GM19240 (cell line): ENCODE data around the gene BRMS1L.

Source experiments
- DNase-seq: peaks from one replicate; pipeline ENCODE4 v3.0.0; 2011; ENCODE audit warnings: low spot score; ENCODE audit not compliant: insufficient read length

Gene BRMS1L

DNA sequence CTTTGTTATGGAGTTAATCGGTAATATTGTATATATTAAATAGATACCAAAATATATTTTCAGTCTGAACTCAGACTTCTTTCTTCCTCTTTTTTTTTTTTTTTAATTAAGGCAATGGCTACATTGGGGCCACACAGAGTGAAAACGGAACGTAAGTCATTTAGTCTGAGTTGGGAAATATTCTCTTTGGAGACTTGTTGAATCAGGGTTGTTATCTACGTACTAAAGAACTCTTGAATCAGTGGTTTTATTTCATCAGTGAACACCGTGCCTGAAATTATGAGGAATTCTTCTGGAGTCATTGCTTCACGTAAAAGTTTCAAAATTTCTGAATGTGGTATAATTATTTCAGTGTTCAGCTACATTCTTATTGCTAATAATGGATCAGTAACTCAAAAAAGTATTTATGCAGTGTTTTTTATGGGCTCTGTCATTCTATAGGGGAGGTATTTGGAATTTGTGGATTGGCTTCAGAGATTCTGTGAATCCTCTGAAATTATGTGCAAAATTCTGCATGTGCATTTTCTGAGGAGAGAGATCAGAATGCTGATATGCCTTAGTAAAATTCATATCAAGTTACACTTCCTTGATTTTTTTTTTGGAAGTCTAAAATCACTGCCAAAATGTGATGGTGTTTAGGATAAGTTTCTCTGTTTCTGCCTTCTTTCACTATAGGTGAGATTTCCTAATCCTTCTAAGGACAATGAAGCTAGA is 39.6 kb downstream of the BRMS1L start:
- no peak for DNase-seq

DNA sequence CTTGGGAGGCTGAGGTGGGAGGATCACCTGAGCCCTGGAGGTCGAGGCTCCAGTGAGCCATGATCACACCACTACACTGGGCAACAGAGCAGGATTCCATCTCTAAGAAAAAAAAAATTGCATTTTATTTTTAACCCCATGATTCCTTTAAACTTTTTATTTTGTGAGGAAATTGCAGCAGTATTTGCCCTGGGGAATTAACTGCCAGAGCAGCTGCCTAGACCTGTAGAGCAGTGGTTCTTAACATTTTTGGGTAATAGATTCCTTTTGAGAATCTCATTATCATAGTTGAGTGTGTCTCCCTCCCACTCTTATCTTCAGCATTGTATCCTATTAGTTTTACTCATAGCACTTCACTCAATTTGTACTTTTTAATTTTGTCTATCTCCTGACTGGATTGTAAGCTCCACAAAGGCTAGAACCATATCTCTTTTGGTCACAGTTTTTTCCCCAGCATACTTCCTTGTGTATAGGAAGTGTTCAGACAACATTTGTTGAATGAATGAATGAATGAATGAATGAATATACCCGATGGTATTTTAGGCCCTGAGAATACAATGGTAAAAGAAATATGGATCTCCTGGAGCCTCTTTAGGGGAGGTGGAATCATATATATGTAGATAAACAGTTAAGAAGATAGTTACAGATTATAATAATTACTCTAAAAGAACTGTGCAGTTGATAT is 40.6 kb downstream of the BRMS1L start:
- DNase-seq, result no peak

- no peak for DNase-seq
Observed at GRCh38 chr14:35867280-35867629, 41.1 kb downstream of the BRMS1L start.

DNA sequence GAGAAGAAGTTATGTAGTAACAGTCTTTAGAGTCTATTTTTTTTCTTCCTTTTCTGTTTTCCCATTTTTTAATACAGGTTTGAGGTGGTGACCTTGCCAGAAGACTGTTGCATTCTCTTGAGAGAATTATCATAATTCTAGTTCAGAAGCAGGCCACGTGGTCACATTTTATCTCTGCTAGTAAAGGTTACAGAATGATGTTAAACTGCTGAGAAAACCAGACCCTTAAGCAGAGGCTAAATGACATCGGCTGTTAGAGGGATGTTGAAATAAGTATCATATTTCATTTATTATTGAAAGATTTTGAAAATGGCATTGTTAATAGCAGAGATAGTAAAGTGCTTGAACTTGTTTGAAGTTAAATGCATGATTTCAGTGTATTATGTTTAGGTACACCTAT is 49.2 kb downstream of the BRMS1L start:
- no peak for DNase-seq

DNA sequence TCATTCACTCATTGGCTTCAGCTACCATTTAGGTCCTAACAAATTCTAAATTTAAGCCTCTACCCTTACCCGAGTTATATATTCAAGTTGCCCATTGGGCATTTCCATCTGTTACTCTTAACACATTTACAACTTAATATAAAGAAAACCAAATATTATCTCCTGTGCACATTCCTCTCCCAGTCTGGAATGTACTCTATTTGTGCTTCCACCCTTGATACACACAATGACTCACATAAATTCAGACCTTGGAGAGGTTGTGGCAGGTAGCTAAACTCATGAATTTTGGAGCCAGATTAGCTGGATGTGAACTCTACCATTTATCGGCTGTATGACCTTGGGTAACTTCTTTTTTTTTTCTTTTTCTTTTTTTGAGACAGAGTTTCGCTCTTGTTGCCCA is 51.1 kb downstream of the BRMS1L start:
- no peak for DNase-seq

DNA sequence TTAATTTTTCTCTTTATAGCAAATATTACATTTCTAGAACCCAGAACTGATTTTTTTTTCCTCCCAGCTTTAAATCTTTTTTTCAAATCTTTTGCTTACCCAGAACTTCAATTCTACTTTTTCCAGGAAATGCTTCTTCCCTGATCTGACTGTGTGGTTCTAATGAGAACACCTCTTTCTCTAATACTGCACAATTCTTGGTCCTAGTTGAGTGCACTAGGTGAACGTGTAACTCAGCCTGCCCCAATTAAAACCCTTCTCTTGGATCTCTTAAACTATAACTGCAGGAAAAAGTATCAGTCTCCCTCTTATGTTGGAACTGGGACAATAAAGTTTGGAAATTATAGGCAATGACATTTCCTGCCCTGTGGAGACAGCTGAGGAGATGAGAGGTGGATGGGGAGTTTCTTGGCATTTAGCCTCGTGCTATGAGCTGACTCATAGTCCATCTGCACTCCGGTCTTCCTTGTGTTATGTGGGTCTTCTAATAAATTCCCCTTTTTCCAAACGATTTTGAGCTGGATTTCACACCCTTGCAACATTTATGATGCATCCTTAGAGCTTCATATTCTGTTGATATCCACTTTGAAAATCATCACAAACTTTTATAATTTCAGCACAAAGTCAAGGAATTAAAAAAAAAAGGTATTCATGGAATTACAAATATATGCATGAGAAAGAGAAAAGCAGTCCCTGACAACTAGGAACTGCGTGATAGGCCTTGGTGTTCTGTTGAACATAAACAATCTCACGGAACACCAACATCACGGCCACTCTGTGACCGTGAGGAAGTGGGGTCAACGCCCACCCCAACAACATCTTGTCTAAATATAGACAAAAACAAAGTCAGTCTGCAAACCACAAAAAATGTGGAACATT is 52.4 kb downstream of the BRMS1L start:
- no peak for DNase-seq

DNA sequence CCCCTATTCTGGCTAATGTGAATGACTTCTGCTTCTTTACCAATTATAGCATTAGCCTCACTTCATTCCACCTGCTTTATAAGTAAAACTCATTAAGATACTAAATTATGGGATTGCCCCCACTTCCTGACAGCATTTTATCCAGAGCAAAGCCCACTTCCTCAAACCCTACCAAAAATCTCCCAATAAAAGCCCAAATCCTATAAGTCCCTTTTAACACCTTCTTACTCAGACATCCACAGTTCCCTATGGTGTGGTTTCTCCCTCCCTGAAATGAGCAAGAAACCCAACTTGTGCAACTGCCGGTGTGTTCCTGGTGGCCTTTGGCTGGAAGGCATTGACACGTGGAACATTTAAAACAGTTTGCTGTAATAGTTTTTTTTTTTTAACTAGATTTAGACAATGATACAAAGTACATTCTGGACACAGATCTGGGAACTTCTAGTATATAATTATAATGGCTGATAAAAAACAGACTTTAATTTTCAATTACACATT is 53.1 kb downstream of the BRMS1L start:
- DNase-seq, result no peak

GRCh38 chr14:35879654-35880249 is 53.6 kb downstream of the BRMS1L start:
- DNase-seq, result no peak

GRCh38 chr14:35881280-35881679 is 55.1 kb downstream of the BRMS1L start:
- DNase-seq, result no peak

DNA sequence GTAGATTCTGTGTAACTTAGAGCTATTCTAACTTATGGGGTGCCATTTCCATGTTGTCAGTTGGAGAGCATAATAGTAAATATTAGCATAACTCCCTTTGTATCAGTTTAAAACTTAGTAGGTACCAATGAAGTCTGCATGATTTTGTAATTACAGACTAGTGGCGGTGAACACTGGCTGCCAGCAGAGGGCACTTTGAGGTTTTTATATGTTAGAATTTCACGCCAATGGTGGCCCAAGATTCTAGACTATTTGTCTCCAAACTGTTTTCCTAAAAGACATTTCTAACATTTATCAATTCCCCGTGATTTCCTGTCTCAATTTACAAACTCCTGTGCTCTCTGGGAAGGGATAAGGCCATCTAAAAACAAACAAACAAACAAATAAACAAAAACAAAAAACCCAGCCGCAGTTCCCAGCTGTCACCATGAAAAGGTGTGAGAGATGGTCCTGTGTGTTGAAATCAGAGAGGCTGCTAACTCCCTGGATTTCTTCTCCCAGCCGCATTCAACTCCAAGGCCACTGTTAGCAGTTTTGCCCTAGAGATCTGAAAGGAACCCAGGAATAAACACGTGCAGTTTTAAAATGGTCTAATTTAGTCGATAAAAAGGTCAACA is 57.6 kb downstream of the BRMS1L start:
- no peak for DNase-seq

DNA sequence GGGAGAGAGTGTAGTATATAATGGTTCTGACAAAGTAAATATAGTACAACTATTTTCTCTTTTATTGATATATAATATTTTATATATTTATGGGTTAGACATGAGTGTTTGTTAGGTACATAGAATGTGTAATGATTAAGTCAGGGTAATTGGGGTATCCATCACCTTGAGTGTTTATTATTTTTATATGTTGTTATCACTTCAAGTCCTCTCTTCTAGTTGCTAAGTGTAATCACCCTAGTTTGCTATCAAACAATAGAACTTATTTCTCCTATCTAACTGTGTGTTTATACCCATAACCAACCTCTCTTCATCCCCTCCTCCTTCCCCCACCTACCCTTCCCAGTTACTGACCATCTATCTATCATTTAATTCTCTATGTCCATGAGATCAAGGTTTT is 64.2 kb downstream of the BRMS1L start:
- no peak for DNase-seq

DNA sequence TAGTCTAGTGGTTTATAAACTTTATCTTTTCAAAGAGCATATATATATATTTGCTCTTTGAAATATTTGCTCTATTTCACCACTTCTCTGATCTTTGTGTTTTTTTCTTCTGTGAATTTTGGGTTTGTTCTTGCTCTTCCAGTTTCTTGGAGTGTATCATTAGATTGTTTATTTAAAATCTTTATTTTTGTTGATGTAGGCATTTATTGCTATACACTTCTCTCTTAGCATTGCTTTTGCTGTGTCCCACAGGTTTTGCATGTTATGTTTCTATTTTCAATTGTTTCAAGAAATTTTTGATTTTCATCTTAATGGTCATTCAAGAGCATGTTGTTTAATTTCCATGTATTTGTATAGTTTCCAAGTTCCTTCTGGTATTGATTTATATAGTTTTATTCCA is 69.1 kb downstream of the BRMS1L start:
- no peak for DNase-seq

GRCh38 chr14:35897616-35898111 is 71.5 kb downstream of the BRMS1L start:
- DNase-seq, result no peak

- no peak for DNase-seq
Observed at GRCh38 chr14:35898217-35898775, 72.2 kb downstream of the BRMS1L start.

- DNase-seq, result no peak
Observed at GRCh38 chr14:35900741-35901140, 74.6 kb downstream of the BRMS1L start.

- DNase-seq, result no peak
Observed at GRCh38 chr14:35909665-35910064, 83.5 kb downstream of the BRMS1L start.

GRCh38 chr14:35910191-35910590 is 84.1 kb downstream of the BRMS1L start:
- no peak for DNase-seq

GRCh38 chr14:35911097-35911496 is 85.0 kb downstream of the BRMS1L start:
- no peak for DNase-seq

DNA sequence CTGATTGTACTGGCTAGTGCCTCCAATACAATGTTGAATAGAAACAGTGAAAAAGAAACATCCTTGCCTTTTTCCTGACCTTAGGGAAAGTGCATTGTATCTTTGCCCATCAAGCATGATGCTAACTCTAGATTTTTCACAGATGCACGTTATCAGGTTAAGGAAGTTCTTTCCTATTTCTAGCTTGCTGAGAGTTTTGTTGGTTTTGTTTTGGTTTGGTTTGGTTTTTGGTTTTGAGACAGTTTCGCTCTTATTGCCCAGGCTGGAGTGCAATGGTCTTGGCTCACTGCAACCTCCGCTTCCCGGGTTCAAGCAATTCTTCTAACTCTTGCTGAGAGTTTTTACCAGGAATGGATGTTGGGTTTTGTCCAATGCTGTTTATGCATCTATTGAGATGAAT is 89.0 kb downstream of the BRMS1L start:
- no peak for DNase-seq

- no peak for DNase-seq
Observed at GRCh38 chr14:35915775-35916174, 89.6 kb downstream of the BRMS1L start.
